ENCODE data around the gene ADAMTS19. TPM values are rescaled to one million over a fixed set of nuclear protein-coding genes. Genes with fewer than 3 reads are reported as not detected.

ADAMTS19 gene
- total RNA-seq, 2 donors from 2014 or later, result 26.2 to 34.6 TPM

DNA sequence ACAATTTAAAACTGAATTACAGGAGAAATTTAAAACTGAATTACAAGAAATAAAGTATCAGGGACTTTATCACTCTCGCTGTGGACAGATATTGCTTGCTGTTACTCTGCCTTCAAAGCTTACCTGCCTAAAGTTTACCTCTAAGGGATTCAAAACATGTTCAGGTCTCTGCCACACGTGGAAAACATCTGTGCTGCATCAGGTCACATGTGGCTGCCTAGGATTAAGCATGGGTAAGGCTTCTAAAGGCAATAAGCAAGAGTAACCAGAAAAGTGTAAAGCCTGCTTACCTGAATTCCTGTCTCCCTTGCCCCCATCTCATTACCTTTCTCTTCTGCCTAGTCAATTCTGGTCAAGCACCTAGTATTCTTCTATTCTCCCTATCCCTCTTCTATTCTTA lies 306.7 kb downstream of the ADAMTS19 start:
- no peaks in the 10 kb centered on the region for H3K27me3 ChIP-seq (ENCODE audit: control insufficient read depth, insufficient read depth, low read length, poor library complexity, severe bottlenecking)
- H3K9me3 Mint-ChIP-seq, result no peaks in the 10 kb centered on the region
- H3K27me3 Mint-ChIP-seq (ENCODE audit: insufficient read depth), result no peaks in the 10 kb centered on the region
- no peaks in the 10 kb centered on the region for H3K36me3 Mint-ChIP-seq (ENCODE audit: low read depth)
- WGBS, 2 experiments (ENCODE audit: insufficient coverage in 1 of 2, insufficient read length in 1 of 2), result 88 to 89% methylated on average over 1 to 2 of the region's 2 CpGs
- no peak overlapping the region for H3K4me3 ChIP-seq (ENCODE audit: low read length)
- H3K4me3 Mint-ChIP-seq, result no peak overlapping the region
- peaks cover 10% of the 10 kb centered on the region for H3K4me1 Mint-ChIP-seq
- no peaks in the 10 kb centered on the region for H3K9me3 ChIP-seq (ENCODE audit: control insufficient read depth, low read length)
- H3K27ac Mint-ChIP-seq, result no peak overlapping the region
- no peaks in the 10 kb centered on the region for H3K36me3 ChIP-seq (ENCODE audit: control insufficient read depth, insufficient read depth, low read length)
- TF ChIP-seq, protein P1, sequence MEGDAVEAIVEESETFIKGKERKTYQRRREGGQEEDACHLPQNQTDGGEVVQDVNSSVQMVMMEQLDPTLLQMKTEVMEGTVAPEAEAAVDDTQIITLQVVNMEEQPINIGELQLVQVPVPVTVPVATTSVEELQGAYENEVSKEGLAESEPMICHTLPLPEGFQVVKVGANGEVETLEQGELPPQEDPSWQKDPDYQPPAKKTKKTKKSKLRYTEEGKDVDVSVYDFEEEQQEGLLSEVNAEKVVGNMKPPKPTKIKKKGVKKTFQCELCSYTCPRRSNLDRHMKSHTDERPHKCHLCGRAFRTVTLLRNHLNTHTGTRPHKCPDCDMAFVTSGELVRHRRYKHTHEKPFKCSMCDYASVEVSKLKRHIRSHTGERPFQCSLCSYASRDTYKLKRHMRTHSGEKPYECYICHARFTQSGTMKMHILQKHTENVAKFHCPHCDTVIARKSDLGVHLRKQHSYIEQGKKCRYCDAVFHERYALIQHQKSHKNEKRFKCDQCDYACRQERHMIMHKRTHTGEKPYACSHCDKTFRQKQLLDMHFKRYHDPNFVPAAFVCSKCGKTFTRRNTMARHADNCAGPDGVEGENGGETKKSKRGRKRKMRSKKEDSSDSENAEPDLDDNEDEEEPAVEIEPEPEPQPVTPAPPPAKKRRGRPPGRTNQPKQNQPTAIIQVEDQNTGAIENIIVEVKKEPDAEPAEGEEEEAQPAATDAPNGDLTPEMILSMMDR (conservative IDR thresholded peaks at IDR 0.05), result no peak
- H3K4me1 ChIP-seq (ENCODE audit: control insufficient read depth, insufficient read depth, low read length), result no peaks in the 10 kb centered on the region
- H3K27ac ChIP-seq (ENCODE audit: low read depth, low read length), result no peak overlapping the region
- no peak overlapping the region for H3K9ac ChIP-seq (ENCODE audit: extremely low read depth, low read length, poor library complexity, severe bottlenecking)
- DNase-seq, result no peak

DNA sequence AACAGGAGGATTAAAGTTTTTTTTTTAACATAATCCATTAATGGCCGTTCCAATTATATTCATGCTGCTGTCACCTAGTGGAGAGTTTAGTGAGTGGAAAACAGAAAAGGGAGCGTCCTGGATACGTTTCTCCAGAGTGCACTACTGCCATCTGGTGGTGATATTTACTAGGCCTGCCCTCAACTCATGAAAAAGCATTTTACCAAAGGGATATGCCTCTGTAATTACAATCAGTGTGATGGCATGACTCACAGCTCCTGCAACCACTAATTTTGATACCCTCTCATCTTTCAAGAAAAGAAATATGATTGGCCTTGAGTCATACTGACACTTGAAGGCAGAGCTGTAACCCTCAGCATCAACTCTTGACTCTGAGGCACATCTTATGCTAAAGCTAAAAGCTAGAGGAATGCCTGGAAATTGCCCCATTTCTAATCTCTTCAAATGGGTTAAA lies 307.9 kb downstream of the ADAMTS19 start:
- H3K36me3 ChIP-seq (ENCODE audit: control insufficient read depth, insufficient read depth, low read length), result no peaks in the 10 kb centered on the region
- H3K27ac Mint-ChIP-seq, result no peak overlapping the region
- WGBS, 2 experiments (ENCODE audit: insufficient coverage in 1 of 2, insufficient read length in 1 of 2), result 2% methylated on average over 3 of the region's 3 CpGs; no CpG with 5 or more reads in 1 of the 2 experiments
- H3K4me1 Mint-ChIP-seq, result peaks cover 9% of the 10 kb centered on the region
- no peaks in the 10 kb centered on the region for H3K36me3 Mint-ChIP-seq (ENCODE audit: low read depth)
- no peak overlapping the region for H3K4me3 Mint-ChIP-seq
- no peak overlapping the region for H3K4me3 ChIP-seq (ENCODE audit: low read length)
- H3K9me3 ChIP-seq (ENCODE audit: control insufficient read depth, low read length), result no peaks in the 10 kb centered on the region
- H3K27me3 ChIP-seq (ENCODE audit: control insufficient read depth, insufficient read depth, low read length, poor library complexity, severe bottlenecking), result no peaks in the 10 kb centered on the region
- peak; percentile 89 for DNase-seq
- H3K27ac ChIP-seq (ENCODE audit: low read depth, low read length), result no peak overlapping the region
- H3K27me3 Mint-ChIP-seq (ENCODE audit: insufficient read depth), result no peaks in the 10 kb centered on the region
- TF ChIP-seq, protein P1 (conservative IDR thresholded peaks at IDR 0.05), result peak; percentile 100
- no peaks in the 10 kb centered on the region for H3K4me1 ChIP-seq (ENCODE audit: control insufficient read depth, insufficient read depth, low read length)
- H3K9ac ChIP-seq (ENCODE audit: extremely low read depth, low read length, poor library complexity, severe bottlenecking), result no peak overlapping the region
- H3K9me3 Mint-ChIP-seq, result no peaks in the 10 kb centered on the region

DNA sequence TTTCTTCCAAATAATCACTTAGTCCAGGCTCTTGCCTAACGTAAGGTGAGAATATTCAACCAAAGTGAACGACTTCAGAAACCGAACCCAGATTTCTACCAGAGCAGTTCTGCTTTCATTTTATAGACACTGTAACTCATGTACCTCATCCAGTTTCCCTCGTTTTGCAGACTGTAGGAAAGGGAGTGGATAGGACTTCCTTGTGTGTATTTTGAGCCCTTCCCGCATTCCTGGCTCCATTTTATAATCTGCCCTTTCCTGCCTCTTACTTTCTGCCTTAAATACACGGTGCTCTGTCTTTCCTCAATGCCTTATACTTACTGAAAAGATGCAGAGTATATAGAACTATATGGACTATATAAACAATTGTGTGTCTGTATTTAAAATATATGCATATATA lies 308.6 kb downstream of the ADAMTS19 start:
- 86 to 95% methylated on average over 3 to 6 of the region's 6 CpGs for WGBS, 2 experiments (ENCODE audit: insufficient coverage in 1 of 2, insufficient read length in 1 of 2)
- Mint-ChIP-seq H3K27ac (no peak overlapping the region), H3K36me3 (ENCODE audit: low read depth) (no peaks in the 10 kb centered on the region), H3K9me3 (no peaks in the 10 kb centered on the region), H3K4me3 (no peak overlapping the region), H3K4me1 (peaks cover 5% of the 10 kb centered on the region), H3K27me3 (ENCODE audit: insufficient read depth) (no peaks in the 10 kb centered on the region)
- Histone ChIP-seq H3K27me3 (ENCODE audit: control insufficient read depth, insufficient read depth, low read length, poor library complexity, severe bottlenecking) (no peaks in the 10 kb centered on the region), H3K36me3 (ENCODE audit: control insufficient read depth, insufficient read depth, low read length) (no peaks in the 10 kb centered on the region), H3K4me3 (ENCODE audit: low read length) (no peak overlapping the region), H3K9ac (ENCODE audit: extremely low read depth, low read length, poor library complexity, severe bottlenecking) (no peak overlapping the region), H3K4me1 (ENCODE audit: control insufficient read depth, insufficient read depth, low read length) (no peaks in the 10 kb centered on the region), H3K9me3 (ENCODE audit: control insufficient read depth, low read length) (no peaks in the 10 kb centered on the region), H3K27ac (ENCODE audit: low read depth, low read length) (no peak overlapping the region)
- DNase-seq, result no peak
- TF ChIP-seq, protein P1 (conservative IDR thresholded peaks at IDR 0.05), result no peak

Data from endodermal cell (in vitro differentiated cells).